ENCODE data around the gene FEN1.

- TF ChIP-seq EP300 (IDR thresholded peaks at IDR 0.05) (no peak), CTCF (IDR thresholded peaks at IDR 0.05) (no peak)
Measured at GRCh38 chr11:61838921-61839320, 46.2 kb downstream of the FEN1 start.

Measured in upper lobe of left lung (tissue), 4 donors.